Gastrocnemius medialis (tissue), 4 donors: ENCODE data around the gene USP37.

Experiments
- CTCF ChIP-seq, 5 experiments: fragments of 450-650 bp in 3 of 5; fragments of 200-600 bp in 2 of 5; sonication (generic) in 2 of 5; IDR thresholded peaks in 4 of 5; conservative IDR thresholded peaks in 1 of 5; 1 replicate in 4 of 5; 2 replicates in 1 of 5; pipeline ENCODE4 v1.5.1; 2016 to 2019; ENCODE audit warnings: antibody characterized with exemption in 5 of 5, mild to moderate bottlenecking in 3 of 5, moderate library complexity in 3 of 5
- POLR2A ChIP-seq, 2 donors: fragments of 450-650 bp; IDR thresholded peaks; one replicate each; pipeline ENCODE4 v1.6.1; 2017; ENCODE audit warnings: antibody characterized with exemption in 2 of 2, mild to moderate bottlenecking in 2 of 2, moderate library complexity in 2 of 2

- TF ChIP-seq CTCF (IDR thresholded peaks at IDR 0.05 in 4 of 5, conservative IDR thresholded peaks at IDR 0.05 in 1 of 5) (no peak), POLR2A (IDR thresholded peaks at IDR 0.05) (no peak)
Observed at GRCh38 chr2:218407717-218408116, 160.4 kb downstream of the USP37 start.
